Endothelial cell of umbilical vein (primary cell): ENCODE results near the gene KCTD17. TPM values are rescaled to one million over a fixed set of nuclear protein-coding genes. Genes with fewer than 3 reads are reported as not detected.

Experiments used
- BruUV-seq: library from RNA; stranded (reverse); fragments of 400-500 nt; replicated peaks from 2 replicates; lab custom pipeline; 2021; lab: Mats Ljungman, UMichigan
- CTCF ChIA-PET: fragments of 300-600, 350-600 bp; sonication (Branson Sonifier 250); formaldehyde crosslinking; loops from one replicate; lab custom pipeline; 2021; ENCODE audit warnings: antibody characterized with exemption, inconsistent platforms; lab: Charles Lee
- POLR2A ChIA-PET: fragments of 300-600, 350-600 bp; sonication (Branson Sonifier 250); formaldehyde crosslinking; loops from one replicate; lab custom pipeline; 2021; ENCODE audit warnings: antibody characterized with exemption, inconsistent platforms; lab: Charles Lee
- DNase-seq: peaks from one replicate; pipeline ENCODE4 v3.0.0-alpha.2; 2011; ENCODE audit warnings: low read depth, low spot score
- FAIRE-seq: peaks from 2 replicates; lab custom pipeline; 2011; peaks lifted over from hg19 to GRCh38; lab: Jason Lieb, UNC
- H2AFZ ChIP-seq: 2 replicates; pipeline ENCODE4 v1.6.0; 2012; ENCODE audit warnings: low read depth, low read length, control low read depth, inconsistent platforms
- H3K27ac ChIP-seq: 2 replicates; pipeline ENCODE4 v1.5.1; 2011; ENCODE audit warnings: low read depth, mild to moderate bottlenecking, control low read depth, low read length, moderate library complexity; ENCODE audit not compliant: insufficient read depth
- H3K27me3 ChIP-seq, 2 experiments: 2 replicates each; pipeline versions ENCODE4 v1.6.0 to v1.6.1; 2011; ENCODE audit warnings: low read length in 2 of 2, mixed read lengths in 1 of 2; ENCODE audit not compliant: control insufficient read depth in 2 of 2, insufficient read depth in 2 of 2
- H3K36me3 ChIP-seq, 2 experiments: 2 replicates in 1 of 2; 3 replicates in 1 of 2; pipeline ENCODE4 v1.5.1; 2011; ENCODE audit warnings: low read length in 2 of 2, mild to moderate bottlenecking in 1 of 2, moderate library complexity in 1 of 2; ENCODE audit not compliant: control insufficient read depth in 2 of 2, insufficient read depth in 2 of 2; ENCODE audit errors: extremely low read depth in 1 of 2
- H3K4me1 ChIP-seq: 3 replicates; pipeline ENCODE4 v1.5.1; 2011; ENCODE audit warnings: mild to moderate bottlenecking, low read length; ENCODE audit not compliant: control insufficient read depth, insufficient read depth; ENCODE audit errors: extremely low read depth
- H3K4me2 ChIP-seq: 2 replicates; pipeline ENCODE4 v1.6.1; 2011; ENCODE audit warnings: low read length, control low read depth, mixed read lengths; ENCODE audit not compliant: insufficient read depth
- H3K4me3 ChIP-seq, 3 experiments: fragments of 200-600 bp in 1 of 3; sonication (generic), shearing (Covaris generic) in 1 of 3; replicated peaks in 1 of 3; 2 replicates each; pipeline ENCODE4 v1.5.1; 2011 to 2016; ENCODE audit warnings: control low read depth in 3 of 3, low read length in 3 of 3, mild to moderate bottlenecking in 2 of 3, inconsistent platforms in 1 of 3, low read depth in 1 of 3, moderate library complexity in 1 of 3; ENCODE audit not compliant: insufficient read depth in 1 of 3
- H3K79me2 ChIP-seq: 2 replicates; pipeline ENCODE4 v1.6.0; 2012; ENCODE audit warnings: low read length, inconsistent platforms; ENCODE audit not compliant: control insufficient read depth, insufficient read depth
- H3K9ac ChIP-seq: replicated peaks from 2 replicates; pipeline ENCODE3; 2011; ENCODE audit warnings: low read length, control low read depth; ENCODE audit not compliant: insufficient read depth; ENCODE audit errors: extremely low read depth
- H3K9me1 ChIP-seq: replicated peaks from 3 replicates; pipeline ENCODE4 v1.6.0; 2011; ENCODE audit warnings: mild to moderate bottlenecking, low read length; ENCODE audit not compliant: control insufficient read depth, insufficient read depth; ENCODE audit errors: extremely low read depth
- H3K9me3 ChIP-seq: replicated peaks from 2 replicates; pipeline ENCODE4 v1.5.1; 2012; ENCODE audit warnings: low read length, inconsistent platforms; ENCODE audit not compliant: control insufficient read depth, insufficient read depth
- H4K20me1 ChIP-seq: replicated peaks from 2 replicates; pipeline ENCODE3; 2011; ENCODE audit warnings: mild to moderate bottlenecking, low read length; ENCODE audit not compliant: control insufficient read depth, insufficient read depth; ENCODE audit errors: extremely low read depth
- EZH2 ChIP-seq: IDR thresholded peaks from 2 replicates; pipeline ENCODE4 v1.6.1; 2012; ENCODE audit warnings: borderline replicate concordance, low read depth, mild to moderate bottlenecking, moderate library complexity, low read length, inconsistent platforms; ENCODE audit not compliant: severe bottlenecking
- FOS ChIP-seq: IDR thresholded peaks from 2 replicates; pipeline ENCODE4 v1.6.1; 2011; ENCODE audit warnings: mild to moderate bottlenecking, low read length, moderate library complexity, borderline replicate concordance; ENCODE audit not compliant: insufficient read depth
- GATA2 ChIP-seq: IDR thresholded peaks from 2 replicates; pipeline ENCODE4 v1.7.0; 2011; ENCODE audit warnings: low read depth, mild to moderate bottlenecking, moderate library complexity, mixed read lengths, low read length; ENCODE audit not compliant: insufficient read length, insufficient read depth
- JUN ChIP-seq: IDR thresholded peaks from 2 replicates; pipeline ENCODE4 v1.6.1; 2011; ENCODE audit warnings: borderline replicate concordance, low read depth; ENCODE audit not compliant: insufficient read length, insufficient read depth
- MYC ChIP-seq: IDR thresholded peaks from one replicate; pipeline ENCODE4 v1.6.1; 2011; ENCODE audit warnings: mild to moderate bottlenecking, low read depth, low read length
- POLR2A ChIP-seq: IDR thresholded peaks from 2 replicates; pipeline ENCODE4 v1.6.1; 2012; ENCODE audit warnings: low read depth, mild to moderate bottlenecking, control low read depth, low read length
- POLR2AphosphoS5 ChIP-seq: IDR thresholded peaks from 2 replicates; pipeline ENCODE4 v1.6.1; 2012; ENCODE audit warnings: low read depth, mild to moderate bottlenecking, control low read depth, low read length, moderate library complexity; ENCODE audit not compliant: insufficient read depth
- dilution Hi-C: fragments of 300-500 bp; cut with MboI; formaldehyde crosslinking; loops from one replicate; pipeline ENCODE4 v1.15.0; 2019; ENCODE audit warnings: low sequenced_read_pairs; ENCODE audit not compliant: extremely low pct_ligation_motif_present
- intact Hi-C: fragments of 100-400 bp; cut with micrococcal nuclease; formaldehyde crosslinking; loops from one replicate; pipeline ENCODE4 v1.10.0; 2022
- polyA plus RNA-seq, 4 experiments: library from polyadenylated mRNA; depleted of rRNA in 3 of 4; stranded (reverse) in 3 of 4; unstranded in 1 of 4; fragments of >200 nt; gene quantifications; 2 replicates each; pipeline versions ENCODE4 v1.2.1 to v1.2.3, GENCODE V29; 2011 to 2012; ENCODE audit warnings: missing spikeins in 1 of 4
- total RNA-seq: library from RNA; stranded (reverse); gene quantifications from 2 replicates; pipeline ENCODE4 v1.2.3, GENCODE V29; 2021
- TF ChIP-seq, protein P1 (sequence below), 2 donors: IDR thresholded peaks; 1 replicate in 1 of 2; 2 replicates in 1 of 2; pipeline ENCODE4 v1.5.1; 2011; ENCODE audit warnings: low read length in 2 of 2, mild to moderate bottlenecking in 2 of 2, moderate library complexity in 2 of 2, control low read depth in 1 of 2, inconsistent platforms in 1 of 2, low read depth in 1 of 2; ENCODE audit not compliant: insufficient read depth in 1 of 2; ENCODE audit errors: extremely low read depth in 1 of 2
- TF ChIP-seq, protein P2 (sequence below): IDR thresholded peaks from 2 replicates; pipeline ENCODE4 v1.6.1; 2011; ENCODE audit not compliant: insufficient read depth, insufficient read length

Gene KCTD17
- total and polyA plus RNA-seq, 2 donors (not counting 3 experiments of a cell fraction or from before 2014, with no cell fraction given): 59.2 to 73.0 TPM

DNA sequence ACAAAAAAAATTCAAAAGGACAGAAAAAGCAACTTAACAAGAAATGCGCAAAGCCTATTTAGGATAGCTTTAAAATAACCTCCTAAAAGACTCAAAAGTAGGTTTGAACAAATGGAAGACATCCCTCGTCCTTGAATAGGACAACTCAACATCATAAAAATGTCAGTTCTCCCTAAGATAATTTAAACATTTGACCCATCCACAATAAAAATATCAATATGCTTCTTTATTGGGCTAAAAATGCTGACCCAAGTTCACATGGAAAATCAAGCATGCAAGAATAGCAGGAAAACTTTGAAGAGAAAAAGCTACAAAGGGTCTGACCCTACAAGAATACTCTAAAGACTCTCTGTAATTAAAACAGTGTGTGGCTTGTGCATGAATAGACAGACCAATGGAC lies 12.1 kb upstream of the KCTD17 start:
- Histone ChIP-seq H2AFZ (no peak overlapping the region), H3K4me3 (no peak overlapping the region), H3K9ac (no peak overlapping the region), H3K27ac (no peak overlapping the region), H4K20me1 (no peaks in the 10 kb centered on the region), H3K27me3 (no peaks in the 10 kb centered on the region), H3K4me1 (peaks cover 16% of the 10 kb centered on the region), H3K4me2 (no peak overlapping the region), H3K9me1 (no peaks in the 10 kb centered on the region), H3K36me3 (no peaks in the 10 kb centered on the region), H3K9me3 (no peaks in the 10 kb centered on the region), H3K79me2 (no peaks in the 10 kb centered on the region)
- ChIA-PET POLR2A (no interaction called here), CTCF (interaction anchor here (1.8 to 6.8 kb wide), 2 partner anchors 14 to 19 kb away, joined by 4 to 33 read pairs; partner anchors contain the start of genes MPST and TST)
- FAIRE-seq (no peak), DNase-seq (no peak)
- dilution Hi-C loops: no loop called here
- BruUV-seq: no TSS peak
- intact Hi-C loops: no loop called here
- TF ChIP-seq EZH2 (no peak), POLR2AphosphoS5 (no peak), FOS (no peak), JUN (no peak), MYC (no peak), POLR2A (no peak), GATA2 (no peak)
- TF ChIP-seq, protein P1, sequence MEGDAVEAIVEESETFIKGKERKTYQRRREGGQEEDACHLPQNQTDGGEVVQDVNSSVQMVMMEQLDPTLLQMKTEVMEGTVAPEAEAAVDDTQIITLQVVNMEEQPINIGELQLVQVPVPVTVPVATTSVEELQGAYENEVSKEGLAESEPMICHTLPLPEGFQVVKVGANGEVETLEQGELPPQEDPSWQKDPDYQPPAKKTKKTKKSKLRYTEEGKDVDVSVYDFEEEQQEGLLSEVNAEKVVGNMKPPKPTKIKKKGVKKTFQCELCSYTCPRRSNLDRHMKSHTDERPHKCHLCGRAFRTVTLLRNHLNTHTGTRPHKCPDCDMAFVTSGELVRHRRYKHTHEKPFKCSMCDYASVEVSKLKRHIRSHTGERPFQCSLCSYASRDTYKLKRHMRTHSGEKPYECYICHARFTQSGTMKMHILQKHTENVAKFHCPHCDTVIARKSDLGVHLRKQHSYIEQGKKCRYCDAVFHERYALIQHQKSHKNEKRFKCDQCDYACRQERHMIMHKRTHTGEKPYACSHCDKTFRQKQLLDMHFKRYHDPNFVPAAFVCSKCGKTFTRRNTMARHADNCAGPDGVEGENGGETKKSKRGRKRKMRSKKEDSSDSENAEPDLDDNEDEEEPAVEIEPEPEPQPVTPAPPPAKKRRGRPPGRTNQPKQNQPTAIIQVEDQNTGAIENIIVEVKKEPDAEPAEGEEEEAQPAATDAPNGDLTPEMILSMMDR (IDR thresholded peaks at IDR 0.05; ENCODE audit: extremely low read depth in 1 of 2, insufficient read depth in 1 of 2, low read depth in 1 of 2, low read length in 2 of 2): no peak
- TF ChIP-seq, protein P2, sequence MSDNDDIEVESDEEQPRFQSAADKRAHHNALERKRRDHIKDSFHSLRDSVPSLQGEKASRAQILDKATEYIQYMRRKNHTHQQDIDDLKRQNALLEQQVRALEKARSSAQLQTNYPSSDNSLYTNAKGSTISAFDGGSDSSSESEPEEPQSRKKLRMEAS: no peak
